DOHH2 (cell line): ENCODE measurements around the gene TNS1.

Source experiments
- H3F3A ChIP-seq: fragments of 200-600 bp; sonication (generic), shearing (Covaris generic); 2 replicates; pipeline ENCODE4 v1.6.0; 2016; ENCODE audit warnings: antibody characterized with exemption, mild to moderate bottlenecking; ENCODE audit not compliant: control insufficient read depth, insufficient read depth
- H3K27ac ChIP-seq: fragments of 200-600 bp; sonication (generic); 2 replicates; pipeline ENCODE4 v1.5.1; 2014; ENCODE audit warnings: low read depth, mild to moderate bottlenecking, low read length, moderate library complexity
- H3K27me3 ChIP-seq: fragments of 200-600 bp; sonication (generic); 2 replicates; pipeline ENCODE4 v1.6.1; 2014; ENCODE audit warnings: mild to moderate bottlenecking, low read length, mixed read lengths; ENCODE audit not compliant: control insufficient read depth
- H3K36me3 ChIP-seq: fragments of 200-600 bp; sonication (generic); 2 replicates; pipeline ENCODE4 v1.6.1; 2014; ENCODE audit warnings: mild to moderate bottlenecking, low read length, moderate library complexity, mixed read lengths; ENCODE audit not compliant: control insufficient read depth
- H3K4me1 ChIP-seq: fragments of 200-600 bp; sonication (generic); 2 replicates; pipeline ENCODE4 v1.6.1; 2014; ENCODE audit warnings: mild to moderate bottlenecking, low read length, mixed read lengths; ENCODE audit not compliant: control insufficient read depth
- H3K4me2 ChIP-seq: fragments of 200-600 bp; sonication (generic); 2 replicates; pipeline ENCODE4 v1.6.0; 2014; ENCODE audit warnings: mild to moderate bottlenecking, low read length, moderate library complexity
- H3K4me3 ChIP-seq: fragments of 200-600 bp; sonication (generic); 2 replicates; pipeline ENCODE4 v1.5.1; 2014; ENCODE audit warnings: mild to moderate bottlenecking, low read length, mixed read lengths
- H3K79me2 ChIP-seq: fragments of 200-600 bp; sonication (generic); 2 replicates; pipeline ENCODE4 v1.6.1; 2014; ENCODE audit warnings: mild to moderate bottlenecking, low read length, mixed read lengths; ENCODE audit not compliant: control insufficient read depth
- H3K9me2 ChIP-seq: fragments of 200-600 bp; sonication (generic); replicated peaks from 2 replicates; pipeline ENCODE4 v1.6.1; 2014; ENCODE audit warnings: mild to moderate bottlenecking, low read length, mixed read lengths; ENCODE audit not compliant: control insufficient read depth
- H3K9me3 ChIP-seq: fragments of 200-600 bp; sonication (generic); 2 replicates; pipeline ENCODE4 v1.6.1; 2014; ENCODE audit warnings: antibody characterized with exemption, low read length, mixed read lengths; ENCODE audit not compliant: control insufficient read depth, insufficient read depth
- H4K20me1 ChIP-seq: fragments of 200-600 bp; sonication (generic); 2 replicates; pipeline ENCODE4 v1.6.0; 2014; ENCODE audit warnings: low read depth, mild to moderate bottlenecking, antibody characterized with exemption, low read length, moderate library complexity; ENCODE audit not compliant: control insufficient read depth, insufficient read depth
- EZH2phosphoT487 ChIP-seq: fragments of 200-600 bp; sonication (generic); IDR thresholded peaks from 2 replicates; pipeline ENCODE4 v1.6.1; 2017; ENCODE audit warnings: borderline replicate concordance, mild to moderate bottlenecking, antibody characterized with exemption, low read length, moderate library complexity, mixed read lengths
- TF ChIP-seq, protein P1 (sequence below): fragments of 200-600 bp; sonication (generic); IDR thresholded peaks from one replicate; pipeline ENCODE4 v1.5.1; 2014; ENCODE audit warnings: antibody characterized with exemption, mild to moderate bottlenecking, low read depth, low read length; ENCODE audit not compliant: poor library complexity, severe bottlenecking

The TNS1 gene

DNA sequence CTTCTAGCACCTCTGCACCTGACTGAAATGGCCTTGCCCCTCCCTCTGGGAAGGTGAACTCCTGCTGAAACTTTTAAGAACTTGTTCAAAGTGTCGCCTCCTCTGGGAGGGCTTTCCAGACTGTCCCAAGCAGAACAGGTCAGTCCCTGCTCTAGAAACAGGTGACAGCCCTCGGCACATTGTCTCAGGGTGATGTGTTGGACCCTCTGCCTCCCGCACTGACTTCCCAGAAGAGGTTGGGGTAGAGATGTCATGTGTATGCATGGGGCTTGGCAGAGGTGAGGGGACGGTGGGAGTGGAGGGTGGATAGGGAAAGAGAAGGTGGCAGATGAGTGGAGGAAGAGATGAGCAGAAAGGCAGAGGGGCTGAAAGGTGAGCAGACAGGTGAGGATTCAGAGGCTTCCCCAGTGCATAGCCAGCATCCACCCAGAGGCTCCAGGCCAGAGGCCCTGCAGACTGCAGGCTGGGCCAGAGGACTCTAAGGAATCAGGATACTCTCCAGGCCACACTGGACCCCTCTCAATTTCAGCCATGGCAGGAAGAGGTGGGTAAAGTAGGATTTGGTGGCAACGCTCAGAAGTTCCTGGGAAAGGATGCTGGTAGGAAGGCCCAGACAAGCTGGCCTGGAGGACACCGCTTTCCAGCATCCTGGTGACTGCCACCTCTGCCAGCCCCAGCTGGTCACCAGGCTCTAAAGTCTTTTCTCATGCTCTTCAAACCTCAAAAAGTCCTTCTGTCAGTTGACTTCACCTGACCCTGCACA is 24.8 kb upstream of the TNS1 start:
- Histone ChIP-seq H3K27me3 (peaks cover 4% of the 10 kb centered on the region; the same call in 1 of the 2 replicates), H3F3A (no peaks in the 10 kb centered on the region), H3K4me1 (no peaks in the 10 kb centered on the region), H3K4me2 (no peak overlapping the region), H3K79me2 (no peaks in the 10 kb centered on the region), H3K36me3 (no peaks in the 10 kb centered on the region), H3K27ac (no peak overlapping the region), H3K4me3 (no peak overlapping the region), H3K9me2 (no peaks in the 10 kb centered on the region), H3K9me3 (no peaks in the 10 kb centered on the region), H4K20me1 (no peaks in the 10 kb centered on the region)
- TF ChIP-seq, protein P1, sequence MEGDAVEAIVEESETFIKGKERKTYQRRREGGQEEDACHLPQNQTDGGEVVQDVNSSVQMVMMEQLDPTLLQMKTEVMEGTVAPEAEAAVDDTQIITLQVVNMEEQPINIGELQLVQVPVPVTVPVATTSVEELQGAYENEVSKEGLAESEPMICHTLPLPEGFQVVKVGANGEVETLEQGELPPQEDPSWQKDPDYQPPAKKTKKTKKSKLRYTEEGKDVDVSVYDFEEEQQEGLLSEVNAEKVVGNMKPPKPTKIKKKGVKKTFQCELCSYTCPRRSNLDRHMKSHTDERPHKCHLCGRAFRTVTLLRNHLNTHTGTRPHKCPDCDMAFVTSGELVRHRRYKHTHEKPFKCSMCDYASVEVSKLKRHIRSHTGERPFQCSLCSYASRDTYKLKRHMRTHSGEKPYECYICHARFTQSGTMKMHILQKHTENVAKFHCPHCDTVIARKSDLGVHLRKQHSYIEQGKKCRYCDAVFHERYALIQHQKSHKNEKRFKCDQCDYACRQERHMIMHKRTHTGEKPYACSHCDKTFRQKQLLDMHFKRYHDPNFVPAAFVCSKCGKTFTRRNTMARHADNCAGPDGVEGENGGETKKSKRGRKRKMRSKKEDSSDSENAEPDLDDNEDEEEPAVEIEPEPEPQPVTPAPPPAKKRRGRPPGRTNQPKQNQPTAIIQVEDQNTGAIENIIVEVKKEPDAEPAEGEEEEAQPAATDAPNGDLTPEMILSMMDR = no peak

DNA sequence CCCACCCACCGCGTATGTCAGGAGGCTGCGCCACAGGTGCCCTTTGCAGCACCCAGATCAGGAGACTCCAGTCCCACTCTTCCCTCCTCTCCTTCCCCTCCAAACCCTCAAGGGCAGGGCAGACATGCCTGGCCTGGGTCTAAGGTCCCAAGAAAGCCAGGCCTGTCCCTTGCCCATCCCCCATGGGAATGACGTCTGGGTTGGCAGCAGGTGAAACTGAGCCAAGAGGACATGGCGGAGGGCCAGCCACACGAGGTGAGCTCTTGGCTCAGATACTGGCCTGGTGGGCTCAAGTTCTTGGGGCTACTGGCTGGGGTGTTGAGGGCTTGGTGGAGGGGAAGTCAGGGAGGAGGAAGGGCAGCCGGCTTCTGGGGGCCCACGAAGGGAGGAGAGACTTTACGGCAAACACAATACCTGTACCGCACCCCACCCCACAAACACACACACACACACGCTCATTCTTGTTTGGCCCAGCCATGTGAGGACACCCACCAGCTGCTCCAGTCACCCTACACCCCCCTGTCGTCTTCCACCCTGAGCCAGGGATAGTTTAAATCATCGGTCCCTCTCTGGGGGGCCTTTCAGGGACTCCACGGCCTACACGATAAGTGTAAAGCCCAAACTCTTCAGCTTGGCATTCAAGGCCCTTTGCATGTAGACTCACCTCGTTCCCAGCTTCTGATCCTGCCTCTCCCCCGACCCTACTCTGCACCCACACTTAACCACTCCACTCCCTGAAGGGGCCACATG is 24.1 kb upstream of the TNS1 start:
- Histone ChIP-seq H3K36me3 (no peaks in the 10 kb centered on the region), H3K27me3 (0 out of 2 replicates have a peak, but pooled peaks cover 4% of the 10 kb centered on the region), H3K4me3 (no peak overlapping the region), H3K9me2 (no peaks in the 10 kb centered on the region), H3K79me2 (no peaks in the 10 kb centered on the region), H3K27ac (no peak overlapping the region), H3K9me3 (no peaks in the 10 kb centered on the region), H3K4me1 (no peaks in the 10 kb centered on the region), H3K4me2 (no peak overlapping the region), H3F3A (no peaks in the 10 kb centered on the region), H4K20me1 (no peaks in the 10 kb centered on the region)
- no peak for TF ChIP-seq EZH2phosphoT487
- TF ChIP-seq, protein P1 = no peak

DNA sequence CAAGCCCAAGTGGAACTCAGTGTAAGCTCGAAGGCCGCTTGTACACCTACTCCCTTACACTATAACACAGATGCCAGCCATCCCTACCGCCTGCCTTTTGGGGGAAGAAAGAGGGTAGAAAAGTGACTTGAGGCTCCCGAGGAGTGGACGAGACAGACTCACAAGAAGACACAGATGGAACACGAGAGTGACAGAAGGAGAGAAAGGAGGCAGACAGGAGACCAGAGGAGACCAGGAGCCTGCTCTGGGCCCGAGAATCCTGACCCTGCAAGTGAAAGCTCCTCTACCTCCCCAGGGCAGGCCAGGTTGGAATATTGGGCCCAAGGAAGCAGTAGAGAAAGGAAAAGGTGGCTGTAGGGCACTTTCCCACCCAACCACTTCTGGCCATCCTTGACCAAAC is 23.4 kb upstream of the TNS1 start:
- Histone ChIP-seq H3F3A (no peaks in the 10 kb centered on the region), H3K4me3 (no peak overlapping the region), H3K27me3 (0 out of 2 replicates have a peak, but pooled peaks cover 4% of the 10 kb centered on the region), H3K36me3 (no peaks in the 10 kb centered on the region), H3K79me2 (no peaks in the 10 kb centered on the region), H4K20me1 (no peaks in the 10 kb centered on the region), H3K4me1 (no peaks in the 10 kb centered on the region), H3K9me3 (no peaks in the 10 kb centered on the region), H3K4me2 (no peak overlapping the region), H3K9me2 (no peaks in the 10 kb centered on the region), H3K27ac (no peak overlapping the region)
- TF ChIP-seq, protein P1 = no peak
- no peak for TF ChIP-seq EZH2phosphoT487
